OCI-LY3 (cell line): ENCODE results near the gene ZFPL1.

Experiments
- CTCF ChIP-seq: fragments of 200-600, 300-600 bp; sonication (generic); IDR thresholded peaks from 2 replicates; pipeline ENCODE4 v1.5.1; 2014; ENCODE audit warnings: antibody characterized with exemption, low read length, low read depth
- EZH2phosphoT487 ChIP-seq: fragments of 200-600 bp; shearing (Covaris generic); IDR thresholded peaks from 2 replicates; pipeline ENCODE4 v1.6.1; 2018; ENCODE audit warnings: antibody characterized with exemption, mixed run types, low read depth

GRCh38 chr11:65064847-65065240, 19.2 kb upstream of the ZFPL1 start:
- no peak for TF ChIP-seq CTCF
- TF ChIP-seq EZH2phosphoT487 = no peak
